ENCODE measurements around the gene UBP1.

The UBP1 gene

DNA sequence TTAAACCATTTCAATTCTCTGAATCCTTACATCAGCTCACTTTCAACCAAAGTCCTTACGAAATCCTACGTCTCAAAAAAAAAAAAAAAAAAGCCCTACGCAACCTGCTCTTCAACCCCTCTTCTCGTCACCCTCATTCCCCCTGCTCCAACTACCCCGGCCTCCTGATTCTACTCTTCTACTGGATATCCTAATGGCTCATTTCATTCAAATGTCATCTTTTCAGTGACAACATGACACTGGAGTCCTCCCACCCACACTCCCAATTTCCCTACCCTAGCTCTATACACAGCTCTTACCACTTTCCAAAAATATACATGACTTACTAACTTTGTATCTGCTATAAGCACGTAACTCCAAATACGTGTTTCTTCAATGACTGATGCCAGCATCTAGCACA lies 11.5 kb downstream of the UBP1 start:
- no peaks in the 10 kb centered on the region for H3F3A ChIP-seq (ENCODE audit: insufficient read depth, low read length)
- no peaks in the 10 kb centered on the region for H3K9me3 ChIP-seq (ENCODE audit: low read length)
- H3K4me3 ChIP-seq (ENCODE audit: low read depth, low read length, poor library complexity, severe bottlenecking): no peak overlapping the region
- peaks cover 19% of the 10 kb centered on the region for H3K36me3 ChIP-seq (ENCODE audit: insufficient read depth, low read length)
- no peak overlapping the region for H2AFZ ChIP-seq (ENCODE audit: low read length)
- H3K4me1 ChIP-seq (ENCODE audit: insufficient read depth, low read length, severe bottlenecking): peaks cover 32% of the 10 kb centered on the region
- TF ChIP-seq, protein P1, sequence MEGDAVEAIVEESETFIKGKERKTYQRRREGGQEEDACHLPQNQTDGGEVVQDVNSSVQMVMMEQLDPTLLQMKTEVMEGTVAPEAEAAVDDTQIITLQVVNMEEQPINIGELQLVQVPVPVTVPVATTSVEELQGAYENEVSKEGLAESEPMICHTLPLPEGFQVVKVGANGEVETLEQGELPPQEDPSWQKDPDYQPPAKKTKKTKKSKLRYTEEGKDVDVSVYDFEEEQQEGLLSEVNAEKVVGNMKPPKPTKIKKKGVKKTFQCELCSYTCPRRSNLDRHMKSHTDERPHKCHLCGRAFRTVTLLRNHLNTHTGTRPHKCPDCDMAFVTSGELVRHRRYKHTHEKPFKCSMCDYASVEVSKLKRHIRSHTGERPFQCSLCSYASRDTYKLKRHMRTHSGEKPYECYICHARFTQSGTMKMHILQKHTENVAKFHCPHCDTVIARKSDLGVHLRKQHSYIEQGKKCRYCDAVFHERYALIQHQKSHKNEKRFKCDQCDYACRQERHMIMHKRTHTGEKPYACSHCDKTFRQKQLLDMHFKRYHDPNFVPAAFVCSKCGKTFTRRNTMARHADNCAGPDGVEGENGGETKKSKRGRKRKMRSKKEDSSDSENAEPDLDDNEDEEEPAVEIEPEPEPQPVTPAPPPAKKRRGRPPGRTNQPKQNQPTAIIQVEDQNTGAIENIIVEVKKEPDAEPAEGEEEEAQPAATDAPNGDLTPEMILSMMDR (IDR thresholded peaks at IDR 0.05; ENCODE audit: low read length): no peak
- TF ChIP-seq EZH2 (IDR thresholded peaks at IDR 0.05; ENCODE audit: borderline replicate concordance, low read length): no peak
- H3K9ac ChIP-seq (ENCODE audit: low read length): no peak overlapping the region
- no peak overlapping the region for H3K27ac ChIP-seq (ENCODE audit: low read depth, low read length, poor library complexity, severe bottlenecking)
- peaks cover 93% of the 10 kb centered on the region for H3K79me2 ChIP-seq (ENCODE audit: insufficient read depth, low read length)
- H3K27me3 ChIP-seq (ENCODE audit: insufficient read depth, low read length): no peaks in the 10 kb centered on the region
- no peak overlapping the region for H3K4me2 ChIP-seq (ENCODE audit: low read length)
- no peaks in the 10 kb centered on the region for H3K9me2 ChIP-seq (ENCODE audit: low read depth, low read length)
- 0 out of 2 replicates have a peak, but pooled peaks cover 2% of the 10 kb centered on the region for H4K20me1 ChIP-seq (ENCODE audit: insufficient read depth, low read length)

DNA sequence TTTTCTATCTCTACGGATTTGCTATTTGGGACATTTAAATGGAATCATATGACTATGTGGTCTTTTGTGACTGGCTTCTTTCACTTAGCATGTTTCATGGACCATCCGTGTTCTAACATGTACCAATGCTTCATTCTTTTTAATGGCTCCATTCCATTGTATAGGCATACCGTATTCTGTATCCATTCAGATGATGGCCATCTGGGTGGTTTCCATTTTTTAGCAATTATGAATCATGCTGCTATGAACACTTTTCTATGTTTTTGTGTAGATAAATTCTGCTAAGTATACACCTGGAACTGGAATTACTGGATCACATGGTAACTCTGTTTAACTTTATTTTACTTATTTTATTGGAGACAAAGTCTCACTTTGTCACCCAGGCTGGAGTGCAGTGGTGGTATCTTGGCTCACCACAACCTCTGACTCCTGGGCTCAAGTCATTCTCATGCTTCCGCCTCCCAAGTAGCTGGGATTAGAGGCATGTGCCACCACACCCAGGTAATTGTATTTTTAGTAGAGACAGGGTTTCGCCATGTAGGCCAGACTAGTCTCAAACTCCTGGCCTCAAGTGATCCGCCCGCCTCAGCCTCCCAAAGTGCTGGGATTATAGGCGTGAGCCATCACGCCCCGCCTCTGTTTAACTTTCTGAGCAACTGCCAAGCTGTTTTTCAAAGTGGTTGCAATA lies 13.4 kb downstream of the UBP1 start:
- Histone ChIP-seq H3K4me3 (ENCODE audit: low read depth, low read length, poor library complexity, severe bottlenecking) (no peak overlapping the region), H4K20me1 (ENCODE audit: insufficient read depth, low read length) (no peaks in the 10 kb centered on the region), H3K4me1 (ENCODE audit: insufficient read depth, low read length, severe bottlenecking) (peaks cover 28% of the 10 kb centered on the region), H3F3A (ENCODE audit: insufficient read depth, low read length) (no peaks in the 10 kb centered on the region), H3K27ac (ENCODE audit: low read depth, low read length, poor library complexity, severe bottlenecking) (no peak overlapping the region), H3K79me2 (ENCODE audit: insufficient read depth, low read length) (peaks cover 80% of the 10 kb centered on the region), H3K4me2 (ENCODE audit: low read length) (no peak overlapping the region), H3K9me2 (ENCODE audit: low read depth, low read length) (no peaks in the 10 kb centered on the region), H2AFZ (ENCODE audit: low read length) (no peak overlapping the region), H3K9me3 (ENCODE audit: low read length) (no peaks in the 10 kb centered on the region), H3K9ac (ENCODE audit: low read length) (no peak overlapping the region), H3K27me3 (ENCODE audit: insufficient read depth, low read length) (no peaks in the 10 kb centered on the region), H3K36me3 (ENCODE audit: insufficient read depth, low read length) (peaks cover 35% of the 10 kb centered on the region)
- TF ChIP-seq, protein P1 (IDR thresholded peaks at IDR 0.05; ENCODE audit: low read length): no peak
- no peak for TF ChIP-seq EZH2 (IDR thresholded peaks at IDR 0.05; ENCODE audit: borderline replicate concordance, low read length)

DNA sequence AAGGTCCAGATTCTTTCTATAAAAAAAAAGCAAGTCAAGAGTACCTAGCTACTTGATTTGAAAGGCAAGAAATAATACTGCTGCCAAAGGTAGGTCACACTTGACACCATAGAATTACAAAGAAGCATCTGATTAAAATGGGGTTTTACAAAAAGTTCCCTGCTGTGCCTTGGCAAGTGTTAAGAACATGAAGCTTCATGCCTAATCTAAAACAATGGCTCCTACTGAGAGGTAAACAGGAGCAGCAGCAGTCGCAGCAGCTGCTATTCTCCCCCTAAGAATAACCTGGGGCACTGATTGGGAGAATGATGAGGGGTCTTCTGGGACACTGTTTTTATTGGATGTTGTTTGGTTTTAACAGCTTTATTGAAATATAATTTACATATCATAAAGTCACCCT lies 14.1 kb downstream of the UBP1 start:
- Histone ChIP-seq H3K9ac (ENCODE audit: low read length) (no peak overlapping the region), H3K36me3 (ENCODE audit: insufficient read depth, low read length) (peaks cover 42% of the 10 kb centered on the region), H4K20me1 (ENCODE audit: insufficient read depth, low read length) (no peaks in the 10 kb centered on the region), H3K79me2 (ENCODE audit: insufficient read depth, low read length) (peaks cover 73% of the 10 kb centered on the region), H2AFZ (ENCODE audit: low read length) (no peak overlapping the region), H3K27me3 (ENCODE audit: insufficient read depth, low read length) (no peaks in the 10 kb centered on the region), H3K4me3 (ENCODE audit: low read depth, low read length, poor library complexity, severe bottlenecking) (no peak overlapping the region), H3K4me1 (ENCODE audit: insufficient read depth, low read length, severe bottlenecking) (peaks cover 26% of the 10 kb centered on the region), H3K9me2 (ENCODE audit: low read depth, low read length) (no peaks in the 10 kb centered on the region), H3K4me2 (ENCODE audit: low read length) (no peak overlapping the region), H3K9me3 (ENCODE audit: low read length) (no peaks in the 10 kb centered on the region), H3F3A (ENCODE audit: insufficient read depth, low read length) (no peaks in the 10 kb centered on the region), H3K27ac (ENCODE audit: low read depth, low read length, poor library complexity, severe bottlenecking) (no peak overlapping the region)
- no peak for TF ChIP-seq EZH2 (IDR thresholded peaks at IDR 0.05; ENCODE audit: borderline replicate concordance, low read length)

GRCh38 chr3:33425453-33425852 lies 14.8 kb downstream of the UBP1 start:
- Histone ChIP-seq H3K27me3 (ENCODE audit: insufficient read depth, low read length) (no peaks in the 10 kb centered on the region), H3F3A (ENCODE audit: insufficient read depth, low read length) (no peaks in the 10 kb centered on the region), H2AFZ (ENCODE audit: low read length) (no peak overlapping the region), H3K4me2 (ENCODE audit: low read length) (no peak overlapping the region), H3K4me1 (ENCODE audit: insufficient read depth, low read length, severe bottlenecking) (peaks cover 20% of the 10 kb centered on the region), H3K79me2 (ENCODE audit: insufficient read depth, low read length) (peaks cover 67% of the 10 kb centered on the region), H3K9ac (ENCODE audit: low read length) (no peak overlapping the region), H3K9me2 (ENCODE audit: low read depth, low read length) (no peaks in the 10 kb centered on the region), H3K36me3 (ENCODE audit: insufficient read depth, low read length) (peaks cover 48% of the 10 kb centered on the region), H3K9me3 (ENCODE audit: low read length) (no peaks in the 10 kb centered on the region), H3K27ac (ENCODE audit: low read depth, low read length, poor library complexity, severe bottlenecking) (no peak overlapping the region), H3K4me3 (ENCODE audit: low read depth, low read length, poor library complexity, severe bottlenecking) (no peak overlapping the region), H4K20me1 (ENCODE audit: insufficient read depth, low read length) (no peaks in the 10 kb centered on the region)
- TF ChIP-seq, protein P1 (IDR thresholded peaks at IDR 0.05; ENCODE audit: low read length): no peak
- TF ChIP-seq EZH2 (IDR thresholded peaks at IDR 0.05; ENCODE audit: borderline replicate concordance, low read length): no peak
